Skin epidermis (tissue), 12 donors: Measurements from ENCODE around the gene APOL6.
A peak's percentile ranks its signal among the peaks of the same experiment; 100 is the strongest.
"Not testable (repeated sequence)": the region's sequence is repeated elsewhere in the genome, so short reads cannot be mapped to it uniquely, and the experiment has no call there.

ENCODE experiments used
- H3K27ac ChIP-seq, 21 experiments: fragments of 200-600 bp; sonication (generic) in 11 of 21; one replicate each; pipeline ENCODE4 v1.5.0; 2020; ENCODE audit warnings: mild to moderate bottlenecking in 3 of 21, inconsistent platforms in 2 of 21, moderate library complexity in 2 of 21
- H3K4me3 ChIP-seq, 7 experiments: fragments of 200-600 bp; sonication (generic) in 2 of 7; one replicate each; pipeline ENCODE4 v1.5.0; 2020; ENCODE audit warnings: inconsistent platforms in 2 of 7, mild to moderate bottlenecking in 2 of 7, moderate library complexity in 1 of 7

APOL6 gene

DNA sequence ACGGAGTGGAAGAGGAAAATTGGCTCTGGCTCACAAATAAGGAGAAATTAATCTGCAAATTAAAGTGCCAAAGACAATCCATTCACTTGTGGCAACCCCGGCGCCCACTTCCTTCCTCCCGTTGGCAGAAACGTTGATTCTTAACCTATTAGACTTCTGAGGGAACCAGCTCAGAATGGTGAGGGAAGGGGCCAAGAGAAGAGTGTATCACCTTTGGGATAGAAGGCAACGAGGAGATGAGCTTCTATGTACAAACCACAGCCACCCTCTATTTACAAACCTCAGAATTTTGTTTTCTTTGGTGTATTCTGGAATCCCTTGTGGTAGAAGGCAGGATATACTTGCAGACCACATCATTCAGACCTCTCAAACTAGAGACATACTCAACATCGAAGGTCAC lies 32.2 kb upstream of the APOL6 start:
- Histone ChIP-seq H3K27ac (no peak overlapping the region), H3K4me3 (no peak overlapping the region)

DNA sequence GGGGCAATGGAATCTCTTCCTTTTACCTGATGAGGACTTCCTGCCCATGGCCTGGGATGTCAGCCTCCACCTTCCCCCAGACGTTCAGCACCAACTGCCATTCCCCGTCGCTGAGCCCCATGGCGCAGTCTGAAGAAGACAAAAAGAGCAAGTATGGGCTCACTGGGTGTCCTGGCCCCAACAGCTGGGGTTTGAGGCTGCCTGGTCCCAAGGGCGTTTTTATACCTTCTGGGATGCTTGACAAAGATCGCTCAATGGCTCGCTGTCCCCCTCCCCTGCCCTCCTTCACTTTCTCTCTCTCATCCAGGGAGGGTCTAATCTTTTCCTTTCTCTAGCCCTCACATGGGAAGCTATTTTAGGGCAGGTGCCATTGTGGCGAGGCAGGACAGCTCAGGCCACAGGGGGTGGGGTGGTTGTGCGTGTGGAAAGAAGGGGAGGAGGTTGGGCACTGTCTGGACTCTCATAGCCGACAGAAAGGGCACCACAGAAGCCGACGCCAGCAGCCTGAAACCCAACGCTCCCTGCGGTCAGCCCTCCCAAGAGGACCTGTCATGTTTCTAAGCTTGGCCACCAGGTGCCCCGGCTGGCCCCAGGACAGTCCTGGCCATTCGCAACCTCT lies 31.0 kb upstream of the APOL6 start, which contains the start of gene MB:
MB (minus strand) TSS at position 193 of the 619 bp plus-strand sequence; CDS start at position 121, 72 bp downstream.
- H3K4me3 ChIP-seq, result no peak within 1 kb of the TSS
- H3K27ac ChIP-seq, result no peak within 1 kb of the TSS

DNA sequence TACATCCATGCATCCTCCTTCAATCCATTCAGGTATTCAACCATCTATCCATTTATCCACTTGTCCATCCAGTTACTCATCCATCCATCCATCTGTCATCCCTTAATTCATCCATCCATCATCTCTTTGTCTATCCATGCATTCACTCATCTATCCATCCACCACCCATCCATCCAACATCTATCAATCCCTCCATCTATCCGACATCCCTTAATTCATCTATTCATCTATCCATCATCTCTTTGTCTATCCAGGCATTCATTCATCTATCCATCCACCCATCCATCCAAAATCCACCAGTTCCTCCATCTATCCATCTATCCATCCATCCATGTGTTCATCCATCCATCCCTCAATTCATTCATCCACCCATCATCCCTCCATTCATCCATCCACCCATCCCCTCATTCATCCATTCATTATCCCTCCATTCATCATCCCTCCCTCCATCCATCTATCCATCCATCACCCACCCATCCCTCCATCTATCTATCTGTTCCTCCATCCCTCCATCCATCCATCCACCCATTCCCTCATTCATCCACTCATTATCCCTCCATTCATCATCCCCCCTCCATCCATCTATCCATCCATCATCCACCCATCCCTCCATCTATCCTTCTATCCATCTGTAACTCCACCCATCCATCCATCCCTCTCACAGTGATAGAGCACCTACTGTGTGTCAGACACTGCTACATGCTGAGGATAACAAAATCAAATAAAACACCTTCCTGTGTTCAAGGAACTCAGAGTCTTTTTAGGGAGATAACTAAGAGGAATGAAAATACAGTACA lies 29.6 kb upstream of the APOL6 start:
- no peak overlapping the region for H3K4me3 ChIP-seq

DNA sequence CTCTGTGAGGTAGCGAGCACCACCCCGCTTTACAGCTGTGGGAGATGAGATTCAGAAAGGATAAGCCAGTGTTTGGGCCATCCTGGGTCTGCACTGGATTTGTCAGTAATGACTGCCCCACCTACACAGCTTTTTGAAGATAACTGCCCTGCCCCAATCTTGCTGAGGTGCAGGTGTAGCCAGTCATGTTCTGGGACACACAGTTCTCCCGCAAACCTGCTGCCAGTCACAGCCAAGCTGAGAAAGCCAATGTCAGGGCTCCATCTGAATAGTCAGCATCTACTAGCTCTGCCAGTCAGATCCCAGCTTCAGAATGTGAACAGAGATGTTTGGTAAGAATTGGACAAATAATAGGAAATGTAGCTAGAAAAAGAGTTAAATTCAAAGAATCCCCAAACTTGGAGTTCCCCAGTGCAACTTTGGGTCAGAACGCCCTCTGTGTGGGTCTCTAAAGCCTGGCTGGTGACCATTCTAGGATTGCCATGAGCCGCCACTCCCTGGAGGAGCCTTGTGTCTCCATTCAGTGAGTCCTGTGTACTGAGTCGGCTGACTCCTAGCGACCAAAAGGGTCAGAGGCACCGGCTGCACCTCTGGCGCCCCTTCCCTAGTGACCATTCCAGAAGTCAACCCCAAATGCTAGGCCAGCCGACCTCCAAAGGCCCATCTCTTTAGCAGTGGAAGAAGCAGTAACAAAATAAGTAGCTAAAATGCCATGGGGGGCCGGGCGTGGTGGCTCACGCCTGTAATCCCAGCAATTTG lies 28.7 kb upstream of the APOL6 start:
- Histone ChIP-seq H3K27ac (no peak overlapping the region), H3K4me3 (no peak overlapping the region)

More for the DNA sequence above, 29.6 kb upstream of the APOL6 start:
- no peak overlapping the region for H3K27ac ChIP-seq

DNA sequence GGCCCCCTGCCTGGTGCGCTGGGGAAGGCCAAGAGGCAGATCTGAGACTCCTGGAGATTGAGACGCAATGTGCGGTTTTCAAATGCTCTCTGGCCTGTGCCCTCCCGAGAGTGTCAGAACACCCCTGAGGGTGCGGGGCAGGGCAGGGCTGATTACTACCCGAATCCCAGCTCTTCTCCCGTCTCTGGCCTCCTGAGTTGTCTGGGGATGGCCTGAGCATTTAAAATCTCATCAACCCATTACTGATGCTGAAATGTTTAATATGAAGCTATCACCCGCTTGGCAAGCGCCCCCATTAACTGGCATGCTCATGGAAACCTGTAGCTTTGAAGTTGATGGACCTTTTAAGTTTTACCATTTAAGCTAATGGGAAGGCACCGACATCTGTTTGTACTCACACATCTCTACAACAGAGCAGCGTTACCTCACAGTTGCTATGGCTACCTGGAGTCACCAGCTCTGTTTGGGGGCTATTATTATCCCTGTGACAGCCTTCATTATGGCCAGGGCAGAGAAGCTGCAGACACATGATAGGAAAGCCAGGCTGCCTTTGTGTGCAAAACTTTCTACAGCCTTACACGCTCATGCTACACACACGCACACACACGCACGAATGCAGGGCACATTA lies 27.5 kb upstream of the APOL6 start:
- Histone ChIP-seq H3K27ac (peak overlapping the region in 1 of 21 experiments; percentile 29), H3K4me3 (no peak overlapping the region)

DNA sequence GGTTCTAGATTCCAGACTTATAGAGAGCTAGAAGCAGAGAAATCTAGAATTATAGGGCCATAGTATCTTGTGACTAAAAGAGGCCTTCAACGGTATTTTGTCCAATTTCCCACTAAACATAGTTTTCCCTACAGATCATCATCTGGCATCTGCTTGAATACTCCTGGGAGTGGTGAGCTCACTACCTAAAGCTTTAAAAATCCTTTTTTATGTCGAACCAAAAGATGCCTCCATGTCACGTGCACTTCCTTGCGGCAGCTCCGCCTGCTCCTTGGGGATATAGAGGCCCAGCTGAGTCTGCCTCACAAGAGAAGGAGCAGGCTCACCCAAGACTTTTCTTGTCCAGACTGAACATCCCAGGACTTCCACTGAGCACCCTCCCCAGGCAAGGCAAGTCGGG lies 26.8 kb upstream of the APOL6 start:
- peak overlapping the region in 2 of 21 experiments; percentile 16 to 29 for H3K27ac ChIP-seq
- no peak overlapping the region for H3K4me3 ChIP-seq

DNA sequence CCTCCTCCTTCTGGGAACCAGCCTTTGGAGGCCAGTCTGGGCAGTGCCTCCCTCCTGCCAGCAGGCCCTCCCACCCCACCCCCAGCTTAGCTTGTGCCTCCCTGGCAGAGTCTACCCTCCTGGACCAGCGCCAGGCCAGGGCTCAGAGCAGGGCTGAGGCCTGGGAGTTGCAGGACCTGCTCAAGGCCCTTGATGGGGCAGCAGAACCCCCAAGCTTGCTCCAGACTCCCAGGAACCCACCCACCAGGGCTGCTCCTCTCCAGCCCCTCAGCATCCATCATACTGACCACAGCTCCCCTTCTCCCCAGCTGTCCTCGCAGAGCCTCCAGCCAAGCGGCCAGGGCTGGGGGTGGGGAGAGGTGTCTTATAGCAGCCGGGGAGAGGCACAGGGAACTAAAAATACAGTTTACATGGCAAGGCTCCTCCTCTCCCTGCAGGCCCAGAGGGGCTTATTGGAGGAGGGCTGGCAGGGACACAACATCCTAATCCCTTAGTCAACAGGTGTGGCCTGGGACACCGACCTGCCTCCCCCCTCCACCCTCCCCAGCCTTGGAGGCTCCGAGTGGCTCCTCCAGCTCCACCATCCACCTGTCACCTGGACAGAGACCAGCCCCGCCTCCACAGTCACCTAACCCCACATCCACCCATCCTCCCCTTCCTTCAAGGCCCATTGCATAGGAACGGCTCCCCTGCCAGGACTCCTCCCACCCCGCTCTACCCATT lies 25.9 kb upstream of the APOL6 start:
- no peak overlapping the region for H3K4me3 ChIP-seq
- H3K27ac ChIP-seq, result peak overlapping the region in 1 of 21 experiments; percentile 47

DNA sequence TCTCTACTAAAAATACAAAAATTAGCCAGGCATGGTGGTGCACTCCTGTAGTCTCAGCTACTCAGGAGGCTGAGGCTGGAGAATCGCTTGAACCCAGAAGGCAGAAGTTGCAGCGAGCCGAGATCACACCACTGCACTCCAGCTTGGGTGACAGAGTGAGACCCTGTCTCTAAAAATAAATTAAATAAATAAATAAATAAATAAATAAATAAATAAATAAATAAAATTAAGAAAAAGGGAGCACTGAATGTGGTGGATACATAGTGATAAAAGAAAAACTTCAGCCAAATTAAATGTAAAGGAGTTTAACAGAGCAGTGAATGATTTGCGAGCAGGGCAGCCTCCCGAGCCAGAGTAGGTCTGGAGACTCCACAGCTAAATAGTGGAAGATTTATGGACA lies 24.4 kb upstream of the APOL6 start:
- H3K27ac ChIP-seq, H3K4me3 ChIP-seq: not testable (repeated sequence)

DNA sequence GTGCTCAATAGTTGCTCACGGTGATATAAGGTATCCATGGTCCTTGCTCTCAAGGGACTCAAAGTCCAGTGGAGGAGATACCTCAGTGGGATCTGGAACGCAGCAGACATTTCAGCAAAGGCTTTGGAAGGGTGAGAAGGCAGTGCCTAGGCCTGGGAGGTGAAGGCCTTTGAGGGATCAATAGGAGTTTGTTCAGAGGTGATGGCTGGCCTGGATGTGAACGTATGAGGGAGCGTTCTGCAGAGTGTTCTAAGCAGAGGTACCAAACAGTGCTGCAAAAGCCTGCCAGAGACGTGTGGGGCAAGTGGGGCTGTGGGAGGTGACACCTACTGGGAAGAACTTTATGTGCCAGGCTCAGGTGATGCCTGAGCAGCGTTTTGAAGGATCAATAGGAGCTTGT lies 23.7 kb upstream of the APOL6 start:
- Histone ChIP-seq H3K4me3 (no peak overlapping the region), H3K27ac (no peak overlapping the region)

DNA sequence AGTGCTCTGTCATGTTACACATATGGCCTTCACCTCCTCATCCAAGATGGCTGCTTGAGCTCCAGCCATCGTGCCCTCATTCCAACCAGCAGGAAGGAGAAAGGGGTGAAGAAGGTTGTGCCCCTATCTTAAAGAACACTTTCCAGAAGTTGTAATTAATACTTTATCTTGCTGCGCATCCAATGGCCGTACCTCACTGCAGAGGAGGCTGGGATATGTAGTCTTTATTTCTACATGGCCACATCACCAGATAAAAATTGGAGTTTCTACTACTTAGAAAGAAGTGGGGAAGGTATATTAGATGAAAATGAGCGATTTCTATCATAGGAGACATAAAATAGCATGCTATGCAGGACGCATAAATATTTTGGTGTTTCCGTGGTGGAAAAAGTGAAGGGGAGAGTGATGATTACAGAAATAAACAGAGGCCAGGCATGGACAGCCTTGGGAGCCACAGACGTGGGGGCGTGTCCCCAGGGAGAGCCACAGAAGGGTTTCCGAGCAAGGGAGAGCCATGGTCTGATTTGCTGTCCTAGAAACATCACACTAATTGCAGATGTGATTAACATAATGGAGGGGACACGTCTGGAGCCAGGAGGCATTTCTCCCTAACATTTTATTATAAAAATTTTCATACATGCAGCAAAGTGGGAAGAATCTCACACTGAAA lies 22.3 kb upstream of the APOL6 start:
- Histone ChIP-seq H3K4me3 (no peak overlapping the region), H3K27ac (no peak overlapping the region)

DNA sequence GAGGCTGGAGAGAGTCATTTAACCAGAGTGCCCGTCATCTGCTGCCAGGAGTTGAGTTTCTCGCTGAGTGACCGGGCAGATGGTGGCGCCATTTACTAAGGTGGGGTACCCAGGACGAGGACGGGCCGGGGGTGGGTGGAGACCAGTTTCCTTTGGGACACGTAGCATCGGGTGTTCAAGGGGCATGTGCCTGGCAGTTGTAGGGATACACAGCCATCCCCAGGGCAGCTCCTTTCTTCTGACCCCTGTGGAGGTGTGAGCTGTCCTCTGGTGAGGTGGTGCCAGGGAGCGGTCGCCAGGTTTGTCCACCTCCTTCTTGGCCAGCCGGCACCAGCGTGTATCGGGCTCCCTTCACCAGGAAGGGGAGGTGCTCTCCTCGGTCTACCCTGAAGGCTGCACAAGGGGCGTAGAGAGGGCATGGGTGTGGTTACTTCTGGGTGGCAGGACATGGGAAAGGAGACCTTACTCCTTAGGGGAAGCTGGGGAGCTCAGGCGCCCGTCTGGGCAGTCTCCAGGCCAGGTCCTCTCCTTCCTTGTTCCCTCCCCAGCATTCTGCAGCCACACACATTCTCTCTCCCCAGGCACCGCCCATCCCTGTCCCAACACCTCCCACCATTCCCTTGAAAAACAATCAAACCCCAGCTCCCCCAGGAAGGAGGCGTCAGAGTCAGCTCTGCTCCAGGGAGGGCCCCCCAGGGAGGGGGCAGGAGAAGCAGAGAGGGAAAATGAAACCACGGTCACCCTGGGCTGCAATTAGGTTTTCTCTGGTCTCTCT lies 20.8 kb upstream of the APOL6 start:
- Histone ChIP-seq H3K4me3 (peak overlapping the region; percentile 28 to 48 (median 34)), H3K27ac (peak overlapping the region in 20 of 21 experiments; percentile 18 to 85 (median 67))

DNA sequence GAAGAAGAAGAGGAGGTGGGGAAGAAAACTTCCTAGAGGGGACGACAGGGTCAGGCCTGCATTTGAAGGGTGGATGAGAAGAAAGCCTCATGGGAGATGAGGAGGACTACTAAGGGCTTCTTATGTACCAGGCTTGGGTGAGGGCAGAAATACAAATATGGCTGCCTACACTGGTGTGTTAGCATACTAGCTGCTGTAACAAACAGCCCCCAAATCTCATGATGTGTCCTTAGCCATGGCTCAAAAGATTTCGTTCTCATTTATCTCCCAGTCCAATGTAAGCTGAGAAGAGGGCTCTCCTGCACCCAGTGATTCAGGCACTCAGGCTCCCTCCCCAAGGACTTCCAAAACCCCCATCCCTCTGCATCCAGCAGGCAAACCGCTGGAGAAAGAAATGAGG lies 19.5 kb upstream of the APOL6 start:
- Histone ChIP-seq H3K4me3 (no peak overlapping the region), H3K27ac (peak overlapping the region in 8 of 21 experiments; percentile 9 to 69 (median 46))

DNA sequence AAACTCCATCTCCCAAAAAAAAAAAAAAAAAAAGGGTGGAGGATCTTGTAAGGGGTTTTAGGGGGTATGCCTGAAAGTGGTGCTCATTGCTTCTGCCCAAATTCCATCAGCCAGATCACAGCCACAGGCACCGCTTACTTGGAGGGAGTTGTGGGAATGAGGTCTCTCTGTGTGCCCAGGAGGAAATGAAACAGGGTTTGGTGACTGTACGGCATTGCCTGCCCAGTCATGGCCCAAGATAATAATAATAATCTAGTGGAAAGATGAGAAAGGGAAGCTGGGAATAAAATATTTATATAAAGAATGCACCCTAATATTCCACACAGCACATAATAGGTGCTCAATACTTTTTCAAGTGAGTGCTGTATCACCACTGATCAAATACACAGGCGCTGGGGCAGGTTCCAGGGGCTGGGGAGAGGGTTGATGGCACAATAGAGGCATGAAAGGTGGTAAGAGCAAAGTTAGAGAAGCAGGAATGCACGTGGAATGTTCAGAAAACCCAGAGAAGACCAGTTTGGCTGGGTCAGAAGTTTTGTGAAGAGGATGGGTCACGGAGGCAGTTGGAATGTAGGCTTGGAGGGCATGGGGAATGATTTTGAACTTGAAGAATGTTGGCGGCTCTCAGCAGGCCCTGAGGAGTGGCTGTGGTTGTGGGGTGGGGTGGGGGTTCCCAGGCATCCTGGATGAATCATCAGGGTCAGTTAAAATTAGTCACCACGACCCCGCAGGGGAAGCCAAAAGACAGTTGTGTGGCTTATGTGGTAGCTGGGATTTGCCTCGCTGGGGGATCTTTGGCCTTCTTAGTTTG lies 18.6 kb upstream of the APOL6 start:
- Histone ChIP-seq H3K4me3 (no peak overlapping the region), H3K27ac (peak overlapping the region in 16 of 21 experiments; percentile 2 to 69 (median 45))

DNA sequence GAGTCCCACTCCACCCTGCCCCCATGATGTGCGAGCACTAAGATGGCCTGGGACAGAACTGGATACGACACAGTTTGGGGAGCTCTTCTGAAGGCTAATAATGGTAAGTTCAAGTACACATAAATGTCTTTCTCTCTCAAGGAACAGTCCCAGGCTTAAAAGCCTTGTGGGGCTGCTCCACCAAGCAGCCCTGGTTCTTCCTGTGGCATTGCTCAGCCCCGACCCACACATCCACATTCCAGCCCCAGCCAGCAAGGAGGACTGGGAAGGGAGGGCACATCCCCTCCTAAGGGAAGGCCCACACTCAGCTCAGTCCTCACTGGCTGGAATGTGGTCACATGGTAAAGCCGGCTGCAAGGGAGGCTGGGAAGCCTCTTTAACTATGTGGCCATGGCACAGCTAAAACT lies 17.9 kb upstream of the APOL6 start:
- Histone ChIP-seq H3K4me3 (no peak overlapping the region), H3K27ac (peak overlapping the region in 10 of 21 experiments; percentile 1 to 65 (median 32))

DNA sequence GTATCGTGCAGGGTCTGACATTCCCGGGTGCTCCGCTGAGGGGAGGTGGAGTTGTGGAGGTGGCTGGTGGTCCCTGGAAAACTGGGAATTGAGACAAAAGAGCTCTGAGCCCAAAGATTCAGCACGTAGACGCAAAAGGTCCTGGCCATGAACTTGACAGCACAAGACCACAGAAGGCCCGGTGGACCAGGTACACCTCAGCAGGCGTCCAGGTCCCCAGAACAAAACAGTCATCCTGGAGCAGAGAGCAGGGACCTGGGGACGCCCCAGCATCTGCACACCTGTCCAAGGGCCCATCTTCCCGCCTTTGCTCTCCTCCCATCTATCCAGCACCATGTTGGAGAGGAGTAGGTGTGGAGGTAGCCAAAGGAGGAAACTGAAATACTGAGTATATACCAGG lies 17.4 kb upstream of the APOL6 start:
- Histone ChIP-seq H3K27ac (peak overlapping the region in 4 of 21 experiments; percentile 1 to 35 (median 30)), H3K4me3 (no peak overlapping the region)

DNA sequence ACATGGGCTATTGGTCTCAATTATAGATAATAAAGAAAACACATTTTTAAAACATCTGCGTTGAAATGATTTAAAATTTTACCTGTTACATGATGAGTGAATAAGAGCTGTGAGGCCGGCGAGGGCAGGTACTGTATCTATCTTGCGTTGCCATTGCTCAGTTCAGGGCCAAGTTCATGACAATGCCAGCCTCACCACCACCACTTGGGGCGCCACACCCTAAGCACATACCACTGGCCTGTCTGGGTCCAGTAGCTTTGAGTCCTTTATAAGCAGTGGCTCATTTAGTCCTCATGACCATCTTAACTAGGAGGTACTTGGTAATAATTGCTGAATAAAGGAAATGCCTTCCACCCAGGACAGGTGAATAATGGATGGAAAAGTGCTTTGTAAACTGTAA lies 16.6 kb upstream of the APOL6 start:
- Histone ChIP-seq H3K27ac (no peak overlapping the region), H3K4me3 (no peak overlapping the region)

DNA sequence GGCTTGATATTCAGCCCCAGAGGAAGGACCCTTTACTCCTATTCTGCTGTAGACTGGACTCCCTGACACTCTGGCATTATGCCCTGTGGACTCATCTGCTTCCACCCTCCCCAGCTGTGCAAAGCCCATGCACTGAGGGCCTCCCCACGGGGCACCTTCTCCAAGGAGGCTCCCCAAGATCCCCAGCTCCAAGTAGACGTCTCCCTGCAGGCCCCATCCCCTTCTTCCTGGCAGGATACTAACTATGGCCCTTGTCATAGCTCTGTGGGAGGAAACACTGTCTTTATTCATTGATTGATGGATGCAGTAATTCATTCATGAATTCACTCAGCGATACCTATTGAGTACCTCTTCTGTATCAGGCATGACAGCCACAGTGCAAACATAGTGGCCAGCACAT lies 15.3 kb upstream of the APOL6 start:
- H3K4me3 ChIP-seq, result no peak overlapping the region
- H3K27ac ChIP-seq, result no peak overlapping the region
